ENCODE results near the gene ERG28. TPM values are rescaled to one million over a fixed set of nuclear protein-coding genes. Genes with fewer than 3 reads are reported as not detected.
A peak's percentile ranks its signal among the peaks of the same experiment; 100 is the strongest.

ERG28 gene
- total RNA-seq, 1 donor from 2014 or later = 35.0 TPM

DNA sequence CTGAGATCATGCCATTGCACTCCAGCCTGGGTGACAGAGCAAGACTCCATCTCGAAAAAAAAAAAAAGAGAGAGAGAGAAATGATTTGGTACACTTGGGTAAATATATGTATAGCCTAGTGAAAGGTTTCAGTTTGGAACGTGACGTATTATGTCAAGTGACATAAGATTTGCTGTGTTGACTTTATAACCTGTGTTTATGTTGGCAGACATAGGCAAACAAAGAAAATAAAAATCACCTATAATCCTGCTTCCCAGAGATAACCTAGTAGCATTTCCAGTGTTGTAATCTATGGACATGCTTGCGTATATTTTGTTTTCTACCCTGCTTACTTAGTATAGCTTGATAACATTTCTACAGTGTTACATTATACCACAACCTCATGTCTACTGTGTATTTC is 16.7 kb downstream of the ERG28 start:
- Mint-ChIP-seq H3K9me3 (ENCODE audit: unreplicated experiment) (no peaks in the 10 kb centered on the region), H3K4me3 (ENCODE audit: unreplicated experiment) (no peak overlapping the region), H3K27me3 (ENCODE audit: unreplicated experiment) (no peaks in the 10 kb centered on the region), H3K27ac (ENCODE audit: unreplicated experiment) (no peak overlapping the region), H3K4me1 (ENCODE audit: unreplicated experiment) (peaks cover 25% of the 10 kb centered on the region), H3K36me3 (ENCODE audit: low read depth, unreplicated experiment) (peaks cover 36% of the 10 kb centered on the region)
- TF ChIP-seq, protein P1, sequence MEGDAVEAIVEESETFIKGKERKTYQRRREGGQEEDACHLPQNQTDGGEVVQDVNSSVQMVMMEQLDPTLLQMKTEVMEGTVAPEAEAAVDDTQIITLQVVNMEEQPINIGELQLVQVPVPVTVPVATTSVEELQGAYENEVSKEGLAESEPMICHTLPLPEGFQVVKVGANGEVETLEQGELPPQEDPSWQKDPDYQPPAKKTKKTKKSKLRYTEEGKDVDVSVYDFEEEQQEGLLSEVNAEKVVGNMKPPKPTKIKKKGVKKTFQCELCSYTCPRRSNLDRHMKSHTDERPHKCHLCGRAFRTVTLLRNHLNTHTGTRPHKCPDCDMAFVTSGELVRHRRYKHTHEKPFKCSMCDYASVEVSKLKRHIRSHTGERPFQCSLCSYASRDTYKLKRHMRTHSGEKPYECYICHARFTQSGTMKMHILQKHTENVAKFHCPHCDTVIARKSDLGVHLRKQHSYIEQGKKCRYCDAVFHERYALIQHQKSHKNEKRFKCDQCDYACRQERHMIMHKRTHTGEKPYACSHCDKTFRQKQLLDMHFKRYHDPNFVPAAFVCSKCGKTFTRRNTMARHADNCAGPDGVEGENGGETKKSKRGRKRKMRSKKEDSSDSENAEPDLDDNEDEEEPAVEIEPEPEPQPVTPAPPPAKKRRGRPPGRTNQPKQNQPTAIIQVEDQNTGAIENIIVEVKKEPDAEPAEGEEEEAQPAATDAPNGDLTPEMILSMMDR (IDR thresholded peaks at IDR 0.05; ENCODE audit: unreplicated experiment) = no peak
- no peak for DNase-seq (ENCODE audit: low spot score)

DNA sequence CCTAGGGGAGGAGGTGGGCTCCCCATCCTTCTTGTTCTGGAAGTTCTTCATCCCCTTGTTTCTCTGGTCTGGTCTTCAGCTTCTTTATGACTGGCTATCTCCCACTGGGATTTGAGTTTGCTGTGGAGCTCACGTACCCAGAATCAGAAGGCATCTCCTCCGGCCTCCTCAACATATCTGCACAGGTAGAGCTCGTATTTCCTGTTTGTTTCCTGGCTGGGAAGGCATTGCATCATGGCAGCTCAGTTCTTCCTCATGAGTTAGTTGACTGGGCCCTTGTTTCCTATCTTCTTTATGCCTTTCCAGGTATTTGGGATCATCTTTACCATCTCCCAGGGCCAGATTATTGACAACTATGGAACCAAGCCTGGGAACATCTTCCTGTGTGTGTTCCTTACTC is 19.8 kb downstream of the ERG28 start:
- DNase-seq (ENCODE audit: low spot score) = no peak
- Mint-ChIP-seq H3K27me3 (ENCODE audit: unreplicated experiment) (peaks cover 2% of the 10 kb centered on the region), H3K27ac (ENCODE audit: unreplicated experiment) (peak overlapping the region; percentile 31), H3K9me3 (ENCODE audit: unreplicated experiment) (no peaks in the 10 kb centered on the region), H3K4me1 (ENCODE audit: unreplicated experiment) (peaks cover 18% of the 10 kb centered on the region), H3K4me3 (ENCODE audit: unreplicated experiment) (no peak overlapping the region), H3K36me3 (ENCODE audit: low read depth, unreplicated experiment) (peaks cover 48% of the 10 kb centered on the region)
- TF ChIP-seq, protein P1 (IDR thresholded peaks at IDR 0.05; ENCODE audit: unreplicated experiment) = no peak

DNA sequence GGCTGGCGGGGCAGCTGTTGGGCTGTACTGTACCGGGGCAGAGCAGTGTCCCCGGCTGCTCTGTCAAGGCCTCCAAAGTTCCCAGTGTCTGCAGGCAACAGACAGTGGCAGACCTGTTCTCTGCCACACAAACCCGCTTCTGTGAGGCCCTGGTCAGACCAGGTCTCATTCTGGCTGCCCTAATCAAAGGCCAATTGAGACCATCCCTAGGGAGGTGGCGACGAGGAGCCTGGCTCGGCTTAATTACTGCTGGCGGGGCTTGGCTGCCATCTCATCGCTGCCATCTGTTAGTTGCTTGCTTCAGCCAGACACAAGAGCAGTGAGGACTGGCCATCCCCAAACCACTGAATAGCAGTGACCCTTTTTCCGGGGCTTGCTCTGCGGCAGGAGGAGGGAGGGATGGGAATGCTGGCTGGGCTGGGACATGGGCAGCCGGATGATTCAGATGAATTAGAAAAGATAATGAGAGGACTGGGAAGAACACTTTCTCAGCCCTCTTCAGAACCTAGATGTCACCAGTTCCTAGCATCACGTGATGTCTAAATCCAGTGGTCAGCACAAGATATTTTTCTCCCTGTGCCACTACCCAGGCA is 24.5 kb downstream of the ERG28 start:
- TF ChIP-seq, protein P1 (IDR thresholded peaks at IDR 0.05; ENCODE audit: unreplicated experiment) = no peak
- Mint-ChIP-seq H3K36me3 (ENCODE audit: low read depth, unreplicated experiment) (peaks cover 46% of the 10 kb centered on the region), H3K9me3 (ENCODE audit: unreplicated experiment) (no peaks in the 10 kb centered on the region), H3K27me3 (ENCODE audit: unreplicated experiment) (peaks cover 4% of the 10 kb centered on the region), H3K4me3 (ENCODE audit: unreplicated experiment) (no peak overlapping the region), H3K4me1 (ENCODE audit: unreplicated experiment) (peaks cover 10% of the 10 kb centered on the region), H3K27ac (ENCODE audit: unreplicated experiment) (no peak overlapping the region)
- no peak for DNase-seq (ENCODE audit: low spot score)

DNA sequence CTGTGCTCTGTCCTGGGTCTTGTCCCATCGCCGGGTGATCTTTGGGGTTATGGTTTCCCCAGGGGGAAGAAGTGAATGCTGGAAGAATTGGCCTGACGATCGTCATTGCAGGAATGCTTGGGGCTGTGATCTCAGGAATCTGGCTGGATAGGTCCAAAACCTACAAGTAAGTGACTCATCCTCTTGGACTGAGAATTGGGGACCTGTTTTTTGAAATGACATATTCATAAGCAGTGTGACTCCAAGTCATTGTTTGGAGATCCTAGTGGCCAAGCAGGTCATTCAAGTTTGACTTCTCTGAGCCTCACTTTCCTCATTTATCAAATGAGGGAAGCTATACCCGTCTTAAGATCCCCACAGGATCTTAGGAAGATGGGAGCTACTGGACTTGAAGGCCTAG is 25.8 kb downstream of the ERG28 start:
- Mint-ChIP-seq H3K4me3 (ENCODE audit: unreplicated experiment) (no peak overlapping the region), H3K27ac (ENCODE audit: unreplicated experiment) (no peak overlapping the region), H3K4me1 (ENCODE audit: unreplicated experiment) (peaks cover 2% of the 10 kb centered on the region), H3K27me3 (ENCODE audit: unreplicated experiment) (peaks cover 4% of the 10 kb centered on the region), H3K9me3 (ENCODE audit: unreplicated experiment) (no peaks in the 10 kb centered on the region), H3K36me3 (ENCODE audit: low read depth, unreplicated experiment) (peaks cover 36% of the 10 kb centered on the region)
- DNase-seq (ENCODE audit: low spot score) = no peak
- TF ChIP-seq, protein P1 (IDR thresholded peaks at IDR 0.05; ENCODE audit: unreplicated experiment) = no peak

DNA sequence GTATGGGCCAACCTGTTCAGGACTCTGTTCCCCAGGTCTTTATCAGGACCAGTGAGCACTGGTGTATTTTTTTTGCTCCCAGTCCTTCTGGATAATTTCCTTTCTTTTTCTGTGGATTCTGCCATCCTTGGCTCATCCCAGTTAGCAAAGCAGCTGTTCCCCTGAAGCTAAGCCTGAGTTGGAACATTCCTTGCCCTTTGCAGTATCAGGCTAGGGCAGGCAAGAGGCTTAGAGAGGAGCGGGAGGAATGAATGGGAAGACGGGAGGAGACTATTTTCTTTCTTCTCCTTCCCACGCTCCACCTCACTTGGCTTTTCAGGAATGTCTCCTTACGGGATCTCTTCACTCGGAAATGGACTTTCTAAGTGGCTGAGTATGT is 29.2 kb downstream of the ERG28 start:
- peaks cover 1% of the 10 kb centered on the region for H3K27me3 Mint-ChIP-seq (ENCODE audit: unreplicated experiment)
- H3K27ac Mint-ChIP-seq (ENCODE audit: unreplicated experiment) = no peak overlapping the region
- H3K9me3 Mint-ChIP-seq (ENCODE audit: unreplicated experiment) = no peaks in the 10 kb centered on the region
- peaks cover 27% of the 10 kb centered on the region for H3K36me3 Mint-ChIP-seq (ENCODE audit: low read depth, unreplicated experiment)
- no peak overlapping the region for H3K4me3 Mint-ChIP-seq (ENCODE audit: unreplicated experiment)
- DNase-seq (ENCODE audit: low spot score) = no peak
- H3K4me1 Mint-ChIP-seq (ENCODE audit: unreplicated experiment) = peaks cover 2% of the 10 kb centered on the region
- TF ChIP-seq, protein P1 (IDR thresholded peaks at IDR 0.05; ENCODE audit: unreplicated experiment) = no peak

Data from endothelial cell (in vitro differentiated cells).